GM04503 (cell line): Measurements from ENCODE around the gene MTG2.

Experiments used
- DNase-seq: peaks from one replicate; pipeline ENCODE4 v3.0.0-alpha.2; 2012; ENCODE audit warnings: low read depth

Gene MTG2

DNA sequence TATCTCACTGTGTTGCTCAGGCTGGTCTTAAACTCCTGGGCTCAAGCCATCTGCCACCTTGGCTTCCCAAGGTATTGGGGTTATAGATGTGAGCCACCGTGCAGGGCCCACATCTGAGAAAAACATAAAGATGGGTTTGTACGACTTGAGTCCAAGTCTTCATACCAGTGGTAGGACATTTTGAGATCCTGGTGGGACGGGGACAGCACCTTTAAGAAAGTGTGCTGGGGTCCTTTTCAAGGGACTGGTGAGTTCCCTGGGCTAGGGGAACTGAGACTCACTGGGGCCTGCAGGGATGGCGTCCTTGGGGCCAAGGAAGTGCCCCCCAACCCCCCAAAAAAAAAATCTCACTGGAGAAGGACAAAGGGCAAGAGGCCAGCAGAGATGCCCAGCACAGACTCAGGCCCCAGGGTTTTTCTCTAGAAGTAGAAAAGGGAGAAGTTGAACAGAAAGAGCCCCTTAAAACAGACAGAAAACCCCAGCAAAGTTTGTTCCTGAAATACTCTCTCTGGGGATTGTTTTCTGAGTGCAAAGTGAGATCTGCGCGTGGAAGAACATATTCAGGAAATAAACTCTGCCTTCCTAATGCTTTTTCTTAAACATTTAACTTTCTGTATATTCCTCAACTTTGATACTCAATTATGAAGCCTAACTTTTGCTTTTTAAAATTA lies 66.2 kb downstream of the MTG2 start:
- no peak for DNase-seq

DNA sequence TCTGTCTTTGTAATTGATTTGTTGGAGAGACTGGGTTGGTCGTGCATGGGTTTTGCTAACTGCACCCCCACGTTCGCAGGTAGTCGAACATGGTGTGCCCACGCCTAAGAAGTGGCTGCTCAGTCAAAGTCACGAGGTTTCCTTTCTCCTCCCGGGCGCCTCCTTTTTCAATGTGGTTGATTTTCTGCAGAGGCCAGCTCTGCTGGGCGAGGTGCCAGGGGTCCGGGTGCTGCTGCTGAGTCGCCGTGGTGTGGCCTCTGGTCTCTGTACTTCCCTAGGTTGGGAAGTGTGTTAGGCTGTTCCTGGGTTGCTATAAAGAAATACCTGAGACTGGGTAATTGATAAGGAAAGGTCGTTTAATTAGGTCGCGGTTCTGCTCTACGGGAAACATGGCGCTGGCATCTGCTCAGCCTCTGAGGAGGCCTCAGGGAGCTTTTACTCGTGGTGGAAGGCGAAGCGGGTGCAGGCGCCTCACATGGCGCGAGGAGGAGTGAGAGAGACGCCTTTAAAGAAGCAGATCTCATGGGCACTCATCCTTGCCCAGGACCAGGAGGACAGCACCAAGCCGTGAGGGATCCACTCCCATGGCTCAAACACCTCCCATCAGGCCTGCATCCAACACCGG lies 69.6 kb downstream of the MTG2 start:
- no peak for DNase-seq
